HG02678 (cell line): Measurements from ENCODE around the gene GRID1.
"Not testable (repeated sequence)": the region's sequence is repeated elsewhere in the genome, so short reads cannot be mapped to it uniquely, and the experiment has no call there.

Source experiments
- ATAC-seq: cut with Tn5 transposase; IDR thresholded peaks from one replicate; pipeline ENCODE4 v1.9.1; 2021; ENCODE audit warnings: mild to moderate bottlenecking, moderate library complexity; ENCODE audit not compliant: unreplicated experiment

GRID1 gene

DNA sequence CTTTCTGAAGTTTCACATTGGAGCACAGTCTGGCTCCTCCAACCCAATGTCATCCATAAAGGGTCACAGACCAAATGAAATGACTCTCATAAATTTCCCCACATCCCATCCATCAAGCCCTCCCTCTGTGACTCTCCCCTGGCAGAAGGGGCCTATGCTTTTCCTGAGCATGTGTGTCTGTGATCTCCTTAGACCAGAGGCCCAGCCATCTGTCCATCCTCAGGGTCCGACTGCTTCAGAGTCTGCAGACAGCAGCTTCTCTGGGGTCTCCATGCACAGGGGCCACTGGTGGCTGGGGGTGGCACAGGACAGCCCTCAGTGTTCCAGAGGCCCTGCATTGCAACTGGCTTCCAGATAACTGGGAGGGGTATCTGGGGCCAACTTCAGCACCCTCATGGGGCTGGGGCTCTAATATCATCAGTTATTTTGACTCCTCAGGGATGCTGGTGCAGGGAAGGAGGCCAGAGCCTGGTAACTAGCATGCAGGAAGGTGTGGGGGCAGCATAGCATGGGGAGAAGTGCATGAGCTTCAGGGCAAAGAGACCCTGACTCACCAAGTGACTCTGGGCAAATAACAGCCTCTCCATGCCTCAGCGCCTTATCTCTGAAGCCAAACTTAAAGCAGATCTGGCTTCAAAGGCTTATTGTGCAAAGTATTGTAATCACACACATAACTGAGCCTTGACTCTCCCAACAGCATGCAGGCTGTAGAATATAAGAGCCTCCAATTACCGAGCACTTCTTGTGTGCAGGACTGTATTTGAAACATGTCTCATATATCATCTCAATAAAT is 266.9 kb downstream of the GRID1 start:
- no peak for ATAC-seq

DNA sequence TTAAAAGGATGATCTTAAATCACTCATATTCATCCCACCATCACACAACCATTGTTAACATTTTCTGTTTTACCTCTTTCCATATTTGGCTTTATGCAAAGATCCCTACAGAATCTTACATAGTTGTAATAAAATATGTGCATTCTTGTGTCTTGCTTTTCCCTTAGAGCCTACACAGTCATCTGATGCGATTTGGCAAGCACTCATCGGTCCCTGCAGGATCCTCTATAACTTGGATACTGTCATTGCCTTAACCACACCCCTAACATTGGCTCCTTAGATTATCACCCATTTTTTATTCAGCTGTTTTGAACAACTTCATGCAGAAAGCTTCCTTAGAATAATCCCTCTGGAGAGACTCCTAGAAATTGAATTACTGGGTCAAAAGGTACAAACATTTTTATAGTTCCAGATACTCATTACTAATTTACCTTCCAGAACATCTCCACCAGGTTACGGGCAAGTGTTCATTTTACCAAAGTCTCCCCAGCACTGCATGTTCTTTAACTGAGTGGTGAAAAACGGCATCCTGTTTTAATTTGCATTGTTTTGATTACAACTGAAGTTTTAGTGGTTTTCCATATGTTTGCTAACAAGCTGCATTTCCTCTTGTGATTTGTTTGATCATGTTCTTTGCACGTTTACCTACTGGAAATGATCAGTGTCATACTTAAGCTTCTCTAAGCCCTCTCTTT is 268.3 kb downstream of the GRID1 start:
- no peak for ATAC-seq

DNA sequence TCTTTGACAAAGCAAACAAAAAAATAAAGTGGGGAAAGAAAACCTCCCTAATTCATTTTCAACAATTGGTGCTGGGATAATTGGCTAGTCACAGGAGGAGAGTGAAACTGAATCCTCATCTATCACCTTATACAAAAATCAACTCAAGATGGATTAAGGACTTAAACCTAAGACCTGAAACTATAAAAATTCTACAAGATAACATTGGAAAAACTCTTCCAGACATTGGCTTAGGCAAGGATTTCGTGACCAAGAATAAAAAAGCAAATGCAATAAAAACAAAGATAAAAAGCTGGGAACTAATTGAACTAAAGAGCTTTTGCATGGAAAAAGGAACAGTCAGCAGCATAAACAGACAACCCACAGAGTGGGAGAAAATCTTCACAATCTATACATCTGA is 271.5 kb downstream of the GRID1 start:
- ATAC-seq = not testable (repeated sequence)

DNA sequence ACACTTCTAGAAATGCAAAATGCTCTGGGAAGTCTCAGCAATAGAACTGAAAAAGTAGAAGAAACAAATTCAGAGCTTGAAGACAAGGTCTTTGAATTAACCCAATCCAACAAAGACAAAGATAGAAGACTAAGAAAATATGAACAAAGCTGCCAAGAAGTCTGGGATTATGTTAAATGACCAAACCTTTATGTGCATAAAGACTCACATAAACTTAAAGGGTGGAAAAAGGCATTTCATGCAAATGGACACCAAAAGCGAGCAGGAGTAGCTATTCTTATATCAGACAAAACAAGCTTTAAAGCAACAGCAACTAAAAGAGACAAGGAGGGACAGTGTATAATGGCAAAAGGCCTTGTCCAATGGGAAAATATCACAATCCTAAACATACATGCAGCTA is 274.3 kb downstream of the GRID1 start:
- not testable (repeated sequence) for ATAC-seq

DNA sequence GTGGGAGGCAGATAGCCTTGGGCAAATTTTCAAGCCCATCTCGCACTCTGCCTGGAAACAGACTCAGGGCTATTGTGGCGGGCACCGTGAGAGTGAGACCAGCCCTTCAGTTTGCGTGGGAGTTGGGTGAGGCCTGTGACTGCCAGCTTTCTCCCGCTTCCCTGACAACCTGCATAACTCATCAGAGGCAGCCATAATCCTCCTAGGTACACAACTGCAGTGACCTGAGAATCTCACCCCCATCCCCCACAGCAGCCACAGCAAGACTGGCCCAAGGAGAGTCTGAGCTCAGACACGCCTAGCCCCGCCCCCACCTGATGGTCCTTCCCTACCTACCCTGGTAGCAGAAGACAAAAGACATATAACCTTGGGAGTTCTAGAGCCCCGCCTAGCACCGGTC is 275.4 kb downstream of the GRID1 start:
- no peak for ATAC-seq

DNA sequence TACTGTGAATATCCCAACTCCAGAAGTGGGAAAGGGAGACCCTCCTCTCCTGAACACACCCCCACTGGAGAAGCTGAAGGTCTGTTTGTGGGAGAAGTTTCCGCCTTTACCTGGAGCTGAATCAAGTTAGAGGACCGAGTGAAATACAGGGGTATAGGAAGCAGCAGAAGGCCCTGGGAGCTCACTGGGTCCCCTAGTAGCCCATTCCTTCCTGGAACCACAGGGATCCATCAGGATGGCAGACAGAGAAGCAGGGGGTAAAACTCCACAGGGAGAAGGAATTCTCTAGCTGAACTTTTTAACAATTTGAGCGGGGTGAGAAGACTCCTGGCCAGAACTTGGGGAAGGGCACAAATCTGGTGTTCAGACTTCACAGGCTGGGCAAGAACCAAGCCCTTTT is 275.8 kb downstream of the GRID1 start:
- no peak for ATAC-seq

DNA sequence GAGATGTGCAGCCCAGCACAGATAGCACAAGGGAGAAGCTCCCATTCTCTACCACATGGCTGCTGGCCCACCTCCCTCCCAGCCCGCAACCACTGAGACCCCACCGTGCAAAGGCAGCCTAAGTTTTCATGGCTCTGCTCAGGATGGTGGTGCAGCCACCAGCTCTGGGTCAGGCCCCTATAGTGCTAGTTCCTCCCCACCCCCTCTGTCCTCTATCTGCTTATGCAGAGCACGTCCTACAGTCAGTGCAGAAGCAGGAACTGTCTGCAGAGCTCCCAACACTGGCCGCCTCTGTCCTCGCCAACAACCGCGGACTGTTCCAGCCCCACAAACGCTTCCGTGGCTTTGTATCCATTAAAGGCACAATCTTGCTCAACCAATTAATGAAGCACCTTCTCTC is 278.9 kb downstream of the GRID1 start:
- no peak for ATAC-seq

DNA sequence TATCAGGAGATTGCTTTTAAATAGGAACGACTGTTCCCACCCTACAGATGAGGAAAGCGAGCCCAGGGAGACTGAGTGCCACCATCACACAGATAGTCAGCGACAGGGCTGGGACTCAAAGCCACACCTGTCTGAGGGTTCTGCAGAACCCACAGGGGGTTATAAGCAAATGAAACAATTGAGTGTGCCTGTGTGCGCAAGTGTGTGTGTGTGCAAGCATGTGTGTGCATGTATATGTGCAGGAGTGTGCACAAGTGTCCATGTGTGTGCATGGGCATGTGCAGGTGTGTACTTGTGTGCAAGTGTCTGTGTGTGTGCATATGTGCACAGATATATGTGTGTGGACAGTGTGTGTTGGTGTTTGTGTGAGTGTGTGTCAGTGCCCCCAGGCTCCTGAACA is 280.2 kb downstream of the GRID1 start:
- no peak for ATAC-seq

DNA sequence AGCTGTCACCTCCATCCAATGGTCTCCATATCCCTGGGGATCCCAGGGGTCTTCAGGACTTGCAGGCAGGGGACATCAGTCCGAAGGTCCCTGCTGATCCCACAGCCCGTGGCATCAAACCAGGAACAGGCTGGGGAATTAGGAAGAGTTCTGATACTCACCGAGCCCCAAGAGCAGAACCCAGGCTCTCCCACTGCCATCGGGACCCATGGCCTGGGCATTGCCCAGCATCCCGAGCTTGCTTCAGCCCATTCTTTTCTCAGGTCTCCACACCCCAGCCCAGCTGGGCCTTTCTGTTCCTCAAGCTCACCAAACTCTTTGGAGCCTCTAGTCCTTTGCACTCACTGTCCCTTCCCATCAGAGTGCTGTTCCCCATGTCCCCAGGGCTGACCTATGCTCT is 280.9 kb downstream of the GRID1 start:
- ATAC-seq = no peak

DNA sequence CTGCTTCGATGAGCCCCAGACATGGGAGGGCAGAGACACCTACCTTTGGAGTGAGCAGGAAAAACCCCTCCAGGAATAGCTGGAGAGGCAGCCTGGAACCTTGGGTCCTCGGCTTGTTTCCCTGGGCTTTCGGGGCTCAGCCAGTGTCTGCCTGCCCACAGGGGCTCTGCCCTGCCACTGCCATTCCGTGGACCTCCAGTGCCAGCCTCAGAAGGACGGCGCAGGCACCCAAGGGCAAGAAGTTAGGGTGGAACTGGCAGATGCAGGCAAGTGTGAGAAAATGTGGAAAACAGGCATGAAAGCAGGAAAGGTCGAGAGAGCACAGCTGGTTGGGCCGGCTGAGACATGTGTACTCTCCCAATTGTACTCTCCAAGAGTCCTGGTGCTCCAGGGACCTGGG is 281.5 kb downstream of the GRID1 start:
- no peak for ATAC-seq

DNA sequence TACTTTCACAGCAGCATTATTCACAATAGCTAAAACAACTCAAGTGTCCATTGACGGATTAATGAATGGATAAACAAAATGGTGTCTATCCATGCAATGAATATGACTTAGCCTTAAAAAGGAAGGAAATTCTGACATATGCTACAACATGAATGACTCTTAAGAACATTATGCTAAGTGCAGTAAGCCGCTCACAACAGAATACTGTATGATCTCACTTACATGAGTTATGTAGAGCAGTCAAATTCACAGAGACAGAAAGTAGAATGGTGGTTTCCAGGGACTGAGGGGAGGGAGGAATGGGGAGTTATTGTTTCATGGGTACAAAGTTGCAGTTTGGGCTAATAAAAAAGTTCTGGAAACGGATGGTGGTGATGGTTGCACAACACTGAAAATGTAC is 282.0 kb downstream of the GRID1 start:
- no peak for ATAC-seq

DNA sequence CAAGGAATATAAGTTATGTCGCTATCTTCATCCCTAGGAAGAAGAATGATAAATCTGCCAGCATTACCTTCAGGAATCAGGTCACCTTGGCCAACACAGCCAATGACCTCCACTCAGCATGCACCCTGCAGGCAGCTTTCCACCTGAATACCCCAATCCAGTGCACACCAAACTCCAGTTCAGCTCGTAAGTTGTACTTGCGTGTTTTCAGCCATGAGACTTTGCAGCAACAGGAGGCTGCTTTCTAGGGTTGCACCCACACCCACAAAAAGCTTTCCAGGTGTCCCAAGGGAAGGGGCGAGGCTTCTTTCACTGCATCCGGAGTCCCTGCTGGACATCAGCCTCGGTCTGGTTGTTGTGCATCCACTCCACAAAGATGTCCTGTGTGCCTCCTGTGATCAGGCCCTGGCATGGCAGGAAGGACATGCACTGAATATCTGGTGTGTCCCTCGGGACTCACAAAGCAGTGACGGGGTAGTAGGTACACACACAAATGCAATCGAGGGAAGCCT is 282.9 kb downstream of the GRID1 start:
- ATAC-seq = no peak

DNA sequence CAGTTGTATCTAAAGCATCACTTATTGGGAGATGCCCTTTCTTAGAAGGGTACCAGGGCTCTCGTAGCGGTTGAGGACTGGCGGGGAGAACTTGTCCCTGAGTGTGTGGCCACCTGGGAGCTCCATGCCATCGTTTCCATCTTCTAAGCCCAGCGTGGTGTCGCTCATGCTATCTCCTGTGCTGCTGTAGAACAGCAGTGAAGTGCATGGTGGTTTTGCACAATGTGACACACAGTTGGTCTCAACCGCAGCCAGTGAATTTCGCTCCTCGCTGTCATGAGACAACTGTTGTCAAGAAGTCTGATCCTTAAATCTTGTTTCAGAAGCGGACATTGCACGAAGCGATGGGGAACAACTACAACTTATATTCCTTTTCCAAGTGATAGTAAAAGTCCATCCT is 283.4 kb downstream of the GRID1 start:
- no peak for ATAC-seq

DNA sequence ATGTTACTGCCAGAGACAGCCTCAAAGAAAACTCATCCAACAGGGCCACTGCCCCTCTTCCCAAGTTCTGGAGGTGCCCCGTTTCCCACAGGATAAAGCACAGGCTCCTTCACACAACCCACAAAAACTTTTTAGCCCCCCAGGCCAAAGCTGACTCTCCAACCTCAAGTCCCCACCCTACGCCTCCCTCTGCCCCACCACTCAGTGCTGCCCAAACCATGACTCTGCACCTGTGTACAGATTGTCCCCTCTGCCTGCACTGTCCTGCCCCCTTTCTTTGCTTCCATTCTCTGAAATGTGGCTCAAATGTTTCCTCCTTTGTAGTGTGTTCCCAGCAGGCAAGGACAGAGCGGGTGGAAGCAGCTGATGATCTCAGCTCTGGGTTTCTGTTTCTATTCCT is 284.0 kb downstream of the GRID1 start:
- no peak for ATAC-seq

DNA sequence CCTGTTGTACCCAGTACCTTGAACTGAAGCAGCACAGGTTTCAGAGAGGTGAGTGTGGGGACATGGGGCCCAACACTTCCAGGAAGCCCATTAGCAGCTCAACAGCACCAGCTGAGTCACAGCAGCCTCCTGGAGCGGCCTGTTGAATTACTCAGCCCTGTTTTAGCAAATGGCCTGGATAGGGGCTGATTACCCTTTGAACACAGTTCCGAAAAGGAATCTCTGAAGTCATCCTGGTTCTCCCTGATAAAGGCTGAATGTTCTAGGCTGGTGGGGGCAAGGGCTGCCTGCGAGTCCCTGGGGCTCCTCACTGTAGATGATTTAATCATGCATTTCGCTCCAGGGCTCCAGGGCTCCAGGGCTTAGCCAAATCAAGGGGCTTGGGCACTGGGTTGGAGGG is 287.5 kb downstream of the GRID1 start:
- no peak for ATAC-seq

DNA sequence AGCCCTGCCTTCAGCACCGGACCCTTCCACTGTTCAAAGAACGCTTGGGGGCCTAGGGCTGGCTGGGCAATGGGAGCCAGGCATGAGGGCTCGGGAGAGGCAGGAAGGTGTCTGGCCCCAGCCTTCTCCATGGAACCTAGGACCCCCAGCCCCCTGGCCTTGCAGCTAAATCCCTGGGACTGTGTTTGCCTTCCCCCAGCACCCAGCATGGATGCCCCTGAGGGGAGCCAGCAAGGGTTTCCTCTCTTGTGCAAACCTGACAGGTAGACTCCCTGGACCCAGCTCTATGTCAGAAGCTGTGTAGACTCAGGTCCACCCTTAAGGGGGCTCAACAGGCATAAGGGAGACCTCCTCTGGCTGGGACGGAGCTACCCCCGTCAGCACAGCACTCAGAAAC is 288.0 kb downstream of the GRID1 start:
- ATAC-seq = no peak

DNA sequence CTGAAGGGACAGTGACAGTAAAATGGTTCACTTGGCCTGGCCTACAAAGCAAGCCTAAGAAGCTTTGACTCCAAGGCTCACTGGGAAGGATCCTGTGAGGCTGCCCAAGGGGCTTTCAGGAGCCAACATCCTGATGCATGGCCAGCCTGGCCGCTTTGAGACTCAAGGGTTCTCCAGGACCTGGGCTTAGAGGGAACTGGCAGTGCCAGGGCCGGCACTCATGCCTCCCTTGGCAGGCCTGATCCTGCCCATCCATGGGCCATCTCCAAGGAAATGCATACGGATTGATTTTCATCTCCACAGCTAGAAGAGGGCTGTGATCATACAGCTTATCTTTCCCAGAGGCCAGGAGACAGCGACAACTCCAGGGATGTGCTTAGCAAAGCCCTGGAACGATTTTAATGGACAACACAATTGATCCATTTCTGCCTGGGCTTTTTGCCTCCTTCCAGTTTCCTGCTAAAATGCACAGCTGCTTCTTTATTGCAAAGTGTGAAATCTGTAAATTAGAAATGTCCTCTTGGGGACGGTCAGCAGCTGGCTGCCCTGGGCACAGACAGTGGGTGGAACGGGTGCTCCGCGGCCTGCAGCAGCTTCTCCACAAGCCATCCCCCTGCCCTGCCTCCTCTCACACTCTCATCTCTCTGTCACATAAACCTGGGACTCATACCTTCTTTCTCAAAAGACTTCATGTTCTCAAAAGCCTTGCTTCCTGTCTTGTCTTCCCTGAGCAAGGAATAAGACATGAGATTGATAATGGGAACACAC is 288.5 kb downstream of the GRID1 start:
- ATAC-seq = no peak

DNA sequence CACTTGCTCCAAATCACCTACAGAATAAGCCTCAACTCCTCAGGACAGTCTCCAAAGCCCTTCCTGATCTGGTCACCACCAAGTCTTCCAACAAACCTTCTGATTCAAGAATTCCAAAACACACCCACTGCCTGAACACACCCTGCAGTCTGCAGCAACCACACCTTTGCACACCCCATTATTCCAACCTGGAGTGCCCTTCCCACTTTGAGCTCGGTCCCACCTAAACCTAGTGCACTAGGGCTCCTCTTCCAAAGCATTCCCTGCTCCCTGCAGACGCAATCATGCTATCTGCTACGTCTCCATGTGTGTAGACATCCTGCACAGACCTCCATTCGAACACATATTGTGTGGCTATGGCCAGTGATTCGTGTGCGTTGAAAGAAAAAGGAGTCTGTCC is 289.3 kb downstream of the GRID1 start:
- ATAC-seq = no peak

DNA sequence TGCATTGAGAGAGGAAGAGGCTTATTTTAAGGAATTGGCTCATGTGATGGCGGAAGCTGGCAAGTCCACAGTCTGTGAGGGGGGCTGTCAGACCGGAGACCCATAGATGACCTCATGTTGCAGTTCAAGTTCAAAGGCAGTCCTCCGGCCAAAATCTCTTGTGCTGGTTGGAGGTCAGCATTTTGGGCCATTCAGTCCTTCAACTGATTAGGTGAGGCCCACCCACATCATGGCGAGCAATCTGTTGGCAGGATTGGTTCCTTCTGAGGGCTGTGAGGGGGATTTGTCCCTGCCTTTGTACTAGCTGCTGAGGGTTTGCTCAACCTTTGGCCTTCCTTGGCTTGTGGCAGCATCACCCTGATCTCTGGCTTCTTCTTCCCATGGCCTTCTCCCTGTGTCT is 290.1 kb downstream of the GRID1 start:
- not testable (repeated sequence) for ATAC-seq

DNA sequence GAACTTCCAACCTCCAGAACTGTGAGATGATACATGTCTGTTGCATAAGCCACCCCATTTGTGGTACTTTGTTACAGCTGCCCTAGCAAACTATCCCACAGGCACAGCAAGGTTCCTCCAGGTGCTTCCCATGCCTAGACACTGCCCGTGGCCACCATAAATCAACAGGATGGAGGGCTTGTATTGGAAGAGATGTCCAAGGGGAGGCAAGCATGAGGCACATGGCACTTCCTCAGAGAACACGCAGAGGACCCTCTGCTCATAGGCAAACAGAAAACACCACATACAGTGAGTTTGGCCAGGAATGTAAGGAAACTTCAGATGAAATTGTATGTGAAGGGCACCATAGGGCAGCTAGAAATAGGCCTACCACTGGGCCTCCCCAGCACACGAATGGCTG is 291.1 kb downstream of the GRID1 start:
- ATAC-seq = no peak

DNA sequence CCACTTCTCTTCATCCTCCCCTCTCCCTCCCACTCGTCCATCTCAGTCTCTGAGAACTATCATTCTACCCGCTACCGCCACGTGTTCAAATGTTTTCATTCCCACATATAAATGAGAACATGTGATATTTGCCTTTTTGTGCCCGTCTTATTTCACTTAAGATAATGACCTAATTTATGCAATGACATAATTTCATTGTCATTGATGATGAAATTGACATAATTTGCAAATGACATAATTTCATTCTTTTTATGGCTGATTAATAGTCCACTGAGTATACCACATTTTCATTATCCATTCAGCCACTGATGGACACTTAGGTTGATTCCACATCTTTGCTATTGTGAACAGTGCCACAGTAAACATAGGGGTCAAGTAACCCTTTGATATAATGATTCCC is 292.3 kb downstream of the GRID1 start:
- ATAC-seq = no peak
